GM10847 (cell line): Measurements from ENCODE around the gene ADCK1.

Experiments
- POLR2A ChIP-seq: IDR thresholded peaks from 2 replicates; pipeline ENCODE4 v1.6.1; 2011; ENCODE audit not compliant: insufficient read length; ENCODE audit errors: extremely low read depth

ADCK1 gene

DNA sequence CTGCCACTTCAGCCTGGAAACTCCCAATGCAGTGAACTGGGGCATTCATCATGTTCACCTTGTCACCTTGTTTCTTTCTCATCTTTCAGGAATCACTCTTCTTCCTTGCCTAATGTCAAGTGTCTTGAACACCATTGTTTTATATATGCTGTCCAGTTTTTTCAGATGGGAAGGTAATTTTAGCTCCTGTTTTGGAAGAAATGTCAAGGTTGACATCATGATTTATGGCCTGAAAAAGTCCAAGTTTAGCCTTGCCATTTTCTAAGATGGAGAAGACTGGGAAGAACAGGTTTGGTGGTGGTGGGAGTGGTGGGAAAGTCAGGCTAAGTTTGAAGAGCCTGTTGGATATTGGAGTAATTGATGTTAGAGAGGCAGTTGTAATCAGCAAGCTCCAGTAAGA lies 54.0 kb downstream of the ADCK1 start:
- TF ChIP-seq POLR2A, result no peak

DNA sequence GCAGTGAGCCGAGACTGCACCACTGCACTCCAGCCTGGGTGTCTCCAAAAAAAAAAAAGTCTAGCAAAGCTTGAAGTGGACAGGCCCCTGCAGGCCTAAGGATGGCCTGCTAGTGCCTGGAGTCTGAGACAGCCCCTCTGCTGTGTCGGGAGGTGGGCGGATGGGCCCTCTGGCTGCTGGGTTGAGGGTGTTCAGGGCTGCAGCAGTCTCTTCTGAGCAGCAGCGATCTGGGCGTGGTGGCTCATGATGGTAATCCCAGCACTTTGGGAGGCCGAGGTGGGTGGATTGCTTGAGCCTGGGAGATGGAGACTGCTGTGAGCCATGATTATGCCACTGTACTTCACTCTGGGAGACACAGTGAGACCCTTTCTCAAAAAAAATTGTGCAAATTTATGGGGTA lies 57.0 kb downstream of the ADCK1 start:
- TF ChIP-seq POLR2A, result no peak

DNA sequence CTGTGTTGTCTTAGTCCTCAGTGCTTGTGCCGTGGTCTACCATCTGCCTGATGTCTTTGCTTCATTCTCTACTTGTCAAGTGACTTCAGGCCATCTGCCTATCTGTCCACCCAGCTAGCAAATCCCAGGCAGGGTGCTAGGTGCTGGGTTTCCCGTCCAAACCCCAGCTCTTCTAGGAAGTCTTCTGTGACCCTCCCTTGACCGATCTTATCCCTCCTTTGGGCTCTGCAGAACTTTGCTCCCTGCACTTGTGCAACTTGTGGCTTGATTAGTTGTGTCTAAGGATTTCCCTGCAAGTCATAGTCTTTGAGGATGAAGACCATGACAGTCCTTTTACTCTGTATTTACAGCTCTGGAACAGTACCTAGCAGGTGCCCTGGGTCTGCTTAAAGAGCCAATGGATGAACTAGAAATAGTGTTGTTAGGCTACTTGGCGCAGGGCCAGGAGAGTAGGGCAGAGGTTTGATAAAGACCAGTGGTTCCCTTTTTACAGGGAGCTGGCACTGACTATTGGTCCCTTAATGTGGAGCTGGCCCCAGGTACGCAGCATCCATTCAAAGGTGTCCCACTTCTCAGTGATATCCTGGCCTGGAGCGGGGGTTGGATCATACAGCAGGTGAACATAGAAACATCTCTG lies 60.1 kb downstream of the ADCK1 start:
- TF ChIP-seq POLR2A, result no peak

DNA sequence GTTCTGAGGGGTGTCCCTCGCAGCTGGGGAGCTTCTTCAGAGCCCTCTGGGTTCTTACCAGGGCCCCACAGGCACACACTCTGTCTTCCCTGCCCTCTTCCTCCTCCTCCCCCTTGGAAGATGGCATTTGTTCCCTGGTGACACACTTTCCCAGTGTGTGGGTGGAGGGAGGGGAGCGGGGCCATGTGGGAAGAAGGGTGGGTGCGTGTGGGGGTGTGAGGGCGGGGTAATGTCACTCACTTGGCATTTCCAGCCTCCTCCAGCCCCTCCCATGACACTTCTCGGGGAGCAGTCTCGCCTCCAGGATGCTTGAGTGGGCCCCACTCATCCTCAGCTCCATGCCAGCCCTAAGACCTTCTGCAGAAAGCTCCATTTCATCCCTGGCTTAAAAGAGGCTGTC lies 61.3 kb downstream of the ADCK1 start:
- no peak for TF ChIP-seq POLR2A

DNA sequence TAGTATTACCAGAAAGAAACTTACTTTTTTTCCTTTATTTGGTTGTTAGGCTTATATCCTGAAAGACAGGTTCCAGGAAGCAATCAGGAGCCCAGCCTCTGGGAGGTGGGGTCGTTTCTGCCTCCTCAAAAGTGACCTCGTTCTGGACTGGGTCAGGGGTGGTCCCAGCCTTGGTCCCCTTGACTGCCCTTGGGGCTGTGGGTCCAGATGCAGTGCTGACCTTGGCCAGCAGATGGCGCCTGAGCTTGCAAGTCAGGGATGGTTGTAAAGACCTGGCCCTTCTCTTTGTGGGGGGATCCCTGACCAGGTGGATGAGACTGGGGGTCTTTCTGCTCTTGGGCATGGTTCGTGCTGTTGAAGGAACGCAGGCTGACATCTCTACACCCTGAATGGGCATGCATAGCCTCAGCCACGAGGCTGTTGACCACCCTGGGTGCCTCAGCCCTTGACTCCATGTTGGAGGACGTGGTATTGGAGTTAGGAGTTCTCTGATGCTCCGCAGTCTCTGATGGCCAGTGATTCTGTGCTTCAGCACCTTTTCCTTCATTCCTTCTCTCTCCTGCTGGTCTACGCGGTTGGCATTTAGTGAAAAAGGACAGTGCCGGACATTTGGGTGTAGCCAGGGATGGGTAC lies 62.4 kb downstream of the ADCK1 start:
- TF ChIP-seq POLR2A, result no peak

DNA sequence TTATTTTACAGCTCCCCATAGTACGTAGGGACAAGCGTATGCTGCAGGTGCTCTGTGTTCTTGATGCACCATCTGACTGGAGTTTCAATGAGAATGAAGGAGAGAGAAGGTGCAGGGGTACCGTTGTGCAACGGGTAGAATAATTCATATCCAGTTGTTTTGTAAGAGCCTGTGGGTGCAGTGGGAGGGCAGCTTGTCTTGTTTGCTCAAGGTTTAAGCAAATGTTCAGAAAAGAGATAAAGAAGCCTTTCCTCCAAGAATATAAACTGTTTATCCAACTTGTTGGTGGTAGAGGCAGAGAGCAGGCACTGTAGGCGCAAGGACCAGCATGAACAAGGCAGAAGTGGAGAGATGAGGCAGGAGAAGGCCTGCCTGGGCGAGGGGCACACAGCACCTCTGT lies 64.2 kb downstream of the ADCK1 start:
- no peak for TF ChIP-seq POLR2A

DNA sequence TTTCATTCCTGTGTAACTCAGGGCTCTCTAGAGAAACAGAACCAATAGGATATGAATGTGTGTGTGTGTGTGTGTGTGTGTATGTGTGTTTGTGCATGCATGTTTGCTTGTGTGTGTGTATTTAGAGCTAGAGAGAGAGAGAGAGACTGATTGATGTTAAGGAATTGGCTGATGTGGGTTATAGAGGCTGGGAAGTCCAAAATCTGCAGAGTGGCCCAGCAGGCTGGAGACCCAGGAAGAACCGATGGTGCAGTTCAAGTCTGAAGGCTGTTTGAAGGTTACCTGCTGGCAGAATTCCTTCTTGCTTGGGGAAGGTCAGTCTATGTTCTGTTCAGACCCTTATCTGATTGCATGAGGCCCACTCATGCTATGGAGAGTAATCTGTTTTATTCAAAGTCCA lies 64.7 kb downstream of the ADCK1 start:
- no peak for TF ChIP-seq POLR2A

DNA sequence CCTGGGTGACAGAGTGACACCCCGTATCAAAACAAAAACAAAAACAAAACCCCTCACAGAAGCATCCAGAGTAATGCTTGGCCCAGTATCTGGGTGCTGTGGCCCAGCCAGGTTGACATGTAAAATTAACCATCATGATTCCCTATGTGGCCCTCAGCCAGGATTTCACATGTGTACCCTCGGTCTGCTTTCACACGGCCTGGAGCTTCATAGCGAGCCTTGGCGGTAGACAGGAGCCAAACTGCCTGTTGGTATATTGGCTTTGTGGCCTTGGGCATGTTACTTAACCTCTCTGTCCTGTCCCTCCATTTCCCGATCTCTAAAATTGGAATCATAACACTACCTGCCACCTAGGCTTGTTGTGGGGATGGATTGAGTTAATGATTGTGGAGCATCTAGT lies 65.5 kb downstream of the ADCK1 start:
- no peak for TF ChIP-seq POLR2A

DNA sequence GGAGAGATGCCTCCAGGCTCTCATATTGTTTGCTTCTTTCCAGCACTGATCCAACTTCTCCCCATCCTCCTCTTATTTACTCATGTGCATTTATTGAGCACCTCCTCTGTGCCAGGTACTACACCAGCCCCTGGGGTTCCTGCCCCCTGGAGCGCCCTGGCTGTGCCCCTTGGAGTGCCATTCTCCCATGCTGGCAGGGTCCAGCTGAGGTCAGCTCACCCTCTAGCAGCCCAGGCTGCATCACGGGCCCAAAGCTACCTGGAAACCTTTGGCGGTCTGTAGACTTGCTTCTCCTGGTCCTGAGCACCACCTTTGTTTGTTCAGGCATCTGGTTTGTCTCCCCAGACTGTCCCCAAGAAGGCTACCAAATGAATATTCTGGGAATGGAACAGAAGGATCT lies 67.0 kb downstream of the ADCK1 start:
- TF ChIP-seq POLR2A, result no peak

DNA sequence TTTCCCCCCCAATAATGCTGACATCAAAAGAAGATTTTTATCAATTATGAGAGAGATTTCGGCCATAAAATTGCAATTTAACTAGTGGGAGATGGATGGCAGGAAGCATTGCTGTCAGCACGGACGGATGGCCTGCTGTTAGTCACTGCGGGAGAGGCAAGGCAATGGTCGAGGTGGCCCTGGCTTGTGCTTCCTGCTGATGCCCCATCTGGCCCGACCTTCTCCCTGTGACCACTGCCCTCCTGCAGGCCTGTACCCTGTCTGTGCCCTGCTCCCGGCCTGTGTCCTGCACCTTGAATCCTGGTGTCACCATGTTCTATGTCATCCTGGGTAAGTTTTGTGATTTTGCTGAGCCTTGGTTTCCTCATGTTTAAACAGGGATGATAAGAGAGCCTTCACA lies 67.6 kb downstream of the ADCK1 start:
- no peak for TF ChIP-seq POLR2A

DNA sequence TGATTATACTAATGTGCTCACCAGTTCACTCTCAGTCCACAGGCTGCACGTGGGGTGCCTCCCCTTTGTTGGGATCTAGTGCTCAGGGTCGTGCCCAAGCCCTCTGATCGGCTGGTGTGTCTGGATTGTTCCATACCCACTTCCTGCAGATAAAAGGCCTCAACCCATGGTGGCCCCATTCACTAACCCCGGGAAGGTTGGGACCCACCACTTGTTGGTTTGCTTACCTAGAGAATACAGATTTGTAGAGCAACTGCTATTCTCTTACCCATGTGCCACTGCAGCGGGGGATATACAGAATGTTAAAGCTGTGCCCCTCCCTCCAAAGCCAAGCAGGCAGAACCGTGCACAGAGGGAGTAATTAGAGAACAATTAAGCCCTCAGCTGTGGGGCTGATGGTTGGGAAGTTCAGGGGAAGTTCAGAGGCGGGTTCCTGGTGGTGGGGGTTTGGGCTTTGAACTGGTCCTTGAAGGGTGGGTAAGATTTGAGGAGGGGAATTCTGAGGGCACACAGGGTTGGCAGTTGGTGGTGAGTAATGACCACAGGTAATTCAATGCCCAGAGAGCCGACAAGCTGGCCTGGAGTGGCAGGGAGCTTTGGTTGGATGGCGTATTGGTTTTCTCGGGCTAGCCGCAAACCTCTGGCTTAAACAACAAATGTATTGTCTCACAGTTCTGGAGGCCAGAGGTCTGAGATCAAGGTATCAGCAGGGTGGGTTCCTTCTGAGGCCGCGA lies 68.8 kb downstream of the ADCK1 start:
- no peak for TF ChIP-seq POLR2A

DNA sequence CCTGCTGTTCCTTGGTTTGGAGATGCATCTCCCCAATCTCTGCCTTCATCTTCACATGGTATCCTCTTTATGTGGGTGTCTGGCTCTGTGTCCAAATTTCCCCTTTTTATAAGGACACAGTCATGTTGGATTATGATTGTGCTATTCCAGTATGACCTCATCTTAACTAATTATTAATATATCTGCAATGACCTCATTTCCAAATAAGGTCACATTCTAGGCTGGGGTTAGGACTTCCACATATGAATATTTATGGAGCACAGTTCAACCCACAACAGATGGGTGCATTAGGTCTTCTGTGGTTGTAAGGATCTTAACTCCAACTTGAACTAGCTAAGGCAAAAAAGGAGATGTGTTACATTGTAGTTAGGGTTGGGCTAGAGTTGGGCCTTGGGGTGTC lies 69.4 kb downstream of the ADCK1 start:
- no peak for TF ChIP-seq POLR2A

DNA sequence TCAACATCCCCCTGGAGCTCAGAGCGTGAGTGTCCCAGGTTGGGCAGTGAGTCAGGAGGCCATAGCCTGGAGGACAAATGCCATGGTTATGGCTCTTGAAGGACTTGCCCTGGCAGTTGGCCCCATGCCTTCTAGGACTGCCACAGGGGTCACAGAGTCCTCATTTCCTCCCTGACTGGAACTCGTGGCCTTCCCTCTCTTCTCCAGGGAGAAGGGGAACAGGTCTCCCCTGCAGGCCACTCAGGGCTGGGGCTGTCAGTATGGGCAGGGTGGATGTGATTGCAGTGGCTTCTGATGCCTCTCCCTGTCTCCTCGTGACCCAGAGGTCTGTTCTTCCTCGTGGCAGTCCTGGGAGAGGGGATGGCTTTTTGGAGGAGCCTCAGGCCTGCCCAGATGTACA lies 70.7 kb downstream of the ADCK1 start:
- no peak for TF ChIP-seq POLR2A

DNA sequence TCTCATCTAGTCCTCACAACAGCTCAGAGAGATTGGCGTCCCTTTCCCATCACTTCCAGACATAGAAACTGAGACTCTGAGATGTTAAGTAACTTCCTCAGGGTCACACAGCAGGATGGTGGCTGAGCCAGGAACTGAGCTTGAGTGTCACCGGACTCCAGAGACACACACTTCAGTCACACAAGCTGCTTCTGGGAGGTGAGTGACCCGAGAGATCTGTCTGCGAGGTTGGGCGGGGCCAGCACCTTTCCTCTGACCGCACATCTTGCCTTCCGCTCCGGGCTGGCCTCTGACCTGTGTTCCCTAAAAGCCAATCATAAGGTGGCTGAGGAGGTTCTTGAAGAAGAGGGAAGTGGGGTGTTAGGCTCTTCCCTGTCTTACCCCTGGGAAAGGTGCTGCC lies 72.2 kb downstream of the ADCK1 start:
- TF ChIP-seq POLR2A, result no peak

DNA sequence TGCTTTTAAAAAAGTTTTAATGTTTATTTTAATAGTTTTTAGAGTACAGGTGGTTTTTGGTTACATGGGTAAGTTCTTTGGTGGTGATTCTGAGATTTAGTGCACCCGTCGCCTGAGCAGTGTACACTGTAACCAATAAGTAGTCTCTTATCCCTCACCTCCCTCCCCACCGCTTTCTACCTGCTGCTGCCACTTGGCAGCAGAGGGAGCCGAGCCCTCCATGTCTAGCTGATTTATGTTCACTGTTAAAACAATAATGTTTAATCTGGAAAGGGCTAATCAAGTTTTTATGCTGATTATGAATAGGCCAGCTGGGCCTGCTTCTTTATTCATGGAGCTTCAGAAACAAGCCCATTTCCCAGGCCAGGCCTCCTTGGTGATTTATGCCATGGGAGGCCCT lies 73.1 kb downstream of the ADCK1 start:
- no peak for TF ChIP-seq POLR2A

DNA sequence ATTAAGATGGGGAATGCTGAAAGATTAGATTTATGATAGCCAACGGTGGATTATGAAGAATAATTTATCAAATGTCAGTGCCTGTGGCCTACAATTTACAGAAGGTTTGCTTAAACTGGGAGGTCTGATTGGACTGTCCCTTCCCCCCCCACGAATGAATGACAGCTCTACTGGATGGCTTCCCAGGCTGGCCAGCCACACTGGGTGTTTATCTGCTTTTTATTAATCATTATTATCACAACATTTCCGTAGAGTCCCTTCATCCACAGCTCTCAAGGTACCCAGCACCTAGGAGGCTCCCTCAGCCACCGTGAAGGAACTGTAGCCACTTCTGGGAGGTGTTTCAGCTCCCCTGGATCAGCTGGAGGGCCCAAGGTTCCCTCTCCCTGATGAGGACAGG lies 78.9 kb downstream of the ADCK1 start:
- TF ChIP-seq POLR2A, result no peak

DNA sequence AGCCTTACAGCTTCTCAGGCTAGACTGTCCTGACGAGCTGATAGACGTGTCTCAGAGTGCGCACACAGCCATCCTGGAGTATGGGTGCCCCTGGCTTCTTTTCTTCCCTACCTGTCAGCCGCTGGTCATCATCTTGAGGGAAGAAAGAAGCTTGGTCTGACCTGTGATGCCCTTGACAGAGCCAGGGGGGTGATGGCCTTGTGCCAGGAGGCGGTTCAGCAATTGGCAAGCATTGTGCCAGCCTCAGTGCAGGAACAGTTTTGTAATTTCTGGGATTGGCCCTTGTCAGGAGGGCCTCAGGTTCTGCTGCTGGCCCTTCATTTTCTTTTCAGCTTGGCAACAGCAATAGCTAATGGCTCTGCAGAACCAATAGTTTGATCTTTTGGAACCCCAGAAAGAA lies 80.1 kb downstream of the ADCK1 start:
- no peak for TF ChIP-seq POLR2A
